ENCODE measurements around the gene MAGEH1. TPM values are rescaled to one million over a fixed set of nuclear protein-coding genes. Genes with fewer than 3 reads are reported as not detected.
A peak's percentile ranks its signal among the peaks of the same experiment; 100 is the strongest.
"Not testable (repeated sequence)": the region's sequence is repeated elsewhere in the genome, so short reads cannot be mapped to it uniquely, and the experiment has no call there.

Gene MAGEH1
- total and polyA plus RNA-seq, 9 of the 15 experiments (the other 6 are each of a cell fraction or from before 2014, with no cell fraction given) = 3.7 to 14.9 (median 8.8) TPM

GRCh38 chrX:55455708-55456107, 3.8 kb downstream of the MAGEH1 start:
- BruUV-seq (replicated peaks) = not testable (repeated sequence)
- intact Hi-C loops (cut with micrococcal nuclease) = loop anchor here (10.0 kb wide), 2 partner anchors 69 to 259 kb away; partner anchors contain the start of gene RRAGB

GRCh38 chrX:55459426-55459825, 7.5 kb downstream of the MAGEH1 start:
- POLR2A ChIA-PET; ATAC-seq; H3K27ac ChIP-seq (ENCODE audit: extremely low read depth, low read depth, low read length); H3K4me3 ChIP-seq; H3K9me3 ChIP-seq (replicated peaks; ENCODE audit: control insufficient read depth, insufficient read depth, low read depth, low read length); CTCF ChIA-PET (ENCODE audit: low intra/inter-chr PET ratio); H3K36me3 ChIP-seq (ENCODE audit: control insufficient read depth, insufficient read depth, low read length); H2AFZ ChIP-seq (ENCODE audit: low read depth, low read length); FAIRE-seq; H3K9ac ChIP-seq (ENCODE audit: insufficient read depth in 1 of 2, low read depth in 2 of 2, low read length in 2 of 2); H4K20me1 ChIP-seq (replicated peaks; ENCODE audit: control insufficient read depth, insufficient read depth, low read length); H3K4me1 ChIP-seq (replicated peaks in 1 of 2; ENCODE audit: control insufficient read depth in 2 of 2, insufficient read depth in 2 of 2, low read length in 2 of 2); H3K27me3 ChIP-seq (ENCODE audit: control insufficient read depth in 2 of 2, insufficient read depth in 2 of 2, low read length in 2 of 2); BruUV-seq (replicated peaks); H3K79me2 ChIP-seq (ENCODE audit: control insufficient read depth, insufficient read depth, low read length); H3K4me2 ChIP-seq (ENCODE audit: insufficient read depth, low read length); DNase-seq (ENCODE audit: extremely low read depth in 1 of 4, low spot score in 3 of 4); in situ Hi-C loops (cut with MboI); H3K9me1 ChIP-seq (ENCODE audit: control insufficient read depth, insufficient read depth, low read length): not testable (repeated sequence)
- intact Hi-C loops (cut with micrococcal nuclease) = loop anchor here (10.0 kb wide), 2 partner anchors 65 to 255 kb away; partner anchors contain the start of gene RRAGB
- no CpG with 5 or more reads among the region's 5 CpGs for WGBS (ENCODE audit: insufficient coverage, low coverage, missing lambda C conversion rate)

More at GRCh38 chrX:55455708-55456107, 3.8 kb downstream of the MAGEH1 start:
- in situ Hi-C loops (cut with MboI); ATAC-seq; DNase-seq (ENCODE audit: extremely low read depth in 1 of 4, low spot score in 3 of 4); H3K9me3 ChIP-seq (replicated peaks; ENCODE audit: control insufficient read depth, insufficient read depth, low read depth, low read length); H3K9ac ChIP-seq (ENCODE audit: insufficient read depth in 1 of 2, low read depth in 2 of 2, low read length in 2 of 2); H3K9me1 ChIP-seq (ENCODE audit: control insufficient read depth, insufficient read depth, low read length); H3K4me3 ChIP-seq; H3K27ac ChIP-seq (ENCODE audit: extremely low read depth, low read depth, low read length); H2AFZ ChIP-seq (ENCODE audit: low read depth, low read length); H3K36me3 ChIP-seq (ENCODE audit: control insufficient read depth, insufficient read depth, low read length); POLR2A ChIA-PET; CTCF ChIA-PET (ENCODE audit: low intra/inter-chr PET ratio); H3K79me2 ChIP-seq (ENCODE audit: control insufficient read depth, insufficient read depth, low read length); H3K4me2 ChIP-seq (ENCODE audit: insufficient read depth, low read length); H4K20me1 ChIP-seq (replicated peaks; ENCODE audit: control insufficient read depth, insufficient read depth, low read length); H3K27me3 ChIP-seq (ENCODE audit: control insufficient read depth in 2 of 2, insufficient read depth in 2 of 2, low read length in 2 of 2); H3K4me1 ChIP-seq (replicated peaks in 1 of 2; ENCODE audit: control insufficient read depth in 2 of 2, insufficient read depth in 2 of 2, low read length in 2 of 2): not testable (repeated sequence)
- WGBS (ENCODE audit: insufficient coverage, low coverage, missing lambda C conversion rate) = no CpG with 5 or more reads among the region's 6 CpGs
- FAIRE-seq = peak; percentile 60

GRCh38 chrX:55459926-55460325, 8.0 kb downstream of the MAGEH1 start:
- H2AFZ ChIP-seq (ENCODE audit: low read depth, low read length); in situ Hi-C loops (cut with MboI); POLR2A ChIA-PET; H3K4me2 ChIP-seq (ENCODE audit: insufficient read depth, low read length); H3K4me1 ChIP-seq (replicated peaks in 1 of 2; ENCODE audit: control insufficient read depth in 2 of 2, insufficient read depth in 2 of 2, low read length in 2 of 2); H3K9ac ChIP-seq (ENCODE audit: insufficient read depth in 1 of 2, low read depth in 2 of 2, low read length in 2 of 2); BruUV-seq (replicated peaks); H3K9me1 ChIP-seq (ENCODE audit: control insufficient read depth, insufficient read depth, low read length); ATAC-seq; H3K4me3 ChIP-seq; CTCF ChIA-PET (ENCODE audit: low intra/inter-chr PET ratio); H4K20me1 ChIP-seq (replicated peaks; ENCODE audit: control insufficient read depth, insufficient read depth, low read length); H3K36me3 ChIP-seq (ENCODE audit: control insufficient read depth, insufficient read depth, low read length); FAIRE-seq; H3K27me3 ChIP-seq (ENCODE audit: control insufficient read depth in 2 of 2, insufficient read depth in 2 of 2, low read length in 2 of 2); H3K79me2 ChIP-seq (ENCODE audit: control insufficient read depth, insufficient read depth, low read length); H3K27ac ChIP-seq (ENCODE audit: extremely low read depth, low read depth, low read length); DNase-seq (ENCODE audit: extremely low read depth in 1 of 4, low spot score in 3 of 4); H3K9me3 ChIP-seq (replicated peaks; ENCODE audit: control insufficient read depth, insufficient read depth, low read depth, low read length): not testable (repeated sequence)
- intact Hi-C loops (cut with micrococcal nuclease) = loop anchor here (10.0 kb wide), 2 partner anchors 65 to 255 kb away; partner anchors contain the start of gene RRAGB
- WGBS (ENCODE audit: insufficient coverage, low coverage, missing lambda C conversion rate) = no CpG with 5 or more reads among the region's 4 CpGs

GRCh38 chrX:55464050-55464449, 12.1 kb downstream of the MAGEH1 start:
- H3K36me3 ChIP-seq (ENCODE audit: control insufficient read depth, insufficient read depth, low read length); BruUV-seq (replicated peaks); H3K4me1 ChIP-seq (replicated peaks in 1 of 2; ENCODE audit: control insufficient read depth in 2 of 2, insufficient read depth in 2 of 2, low read length in 2 of 2); CTCF ChIA-PET (ENCODE audit: low intra/inter-chr PET ratio); H3K4me2 ChIP-seq (ENCODE audit: insufficient read depth, low read length); H3K9me1 ChIP-seq (ENCODE audit: control insufficient read depth, insufficient read depth, low read length); H3K27me3 ChIP-seq (ENCODE audit: control insufficient read depth in 2 of 2, insufficient read depth in 2 of 2, low read length in 2 of 2); intact Hi-C loops (cut with micrococcal nuclease); H2AFZ ChIP-seq (ENCODE audit: low read depth, low read length); H3K9ac ChIP-seq (ENCODE audit: insufficient read depth in 1 of 2, low read depth in 2 of 2, low read length in 2 of 2); H3K27ac ChIP-seq (ENCODE audit: extremely low read depth, low read depth, low read length); H3K9me3 ChIP-seq (replicated peaks; ENCODE audit: control insufficient read depth, insufficient read depth, low read depth, low read length); in situ Hi-C loops (cut with MboI); H3K4me3 ChIP-seq; H4K20me1 ChIP-seq (replicated peaks; ENCODE audit: control insufficient read depth, insufficient read depth, low read length); H3K79me2 ChIP-seq (ENCODE audit: control insufficient read depth, insufficient read depth, low read length); DNase-seq (ENCODE audit: extremely low read depth in 1 of 4, low spot score in 3 of 4); POLR2A ChIA-PET: not testable (repeated sequence)
- peak; percentile 93 for ATAC-seq
- no CpG with 5 or more reads among the region's 5 CpGs for WGBS (ENCODE audit: insufficient coverage, low coverage, missing lambda C conversion rate)
- peak; percentile 79 for FAIRE-seq

Measured in K562 (cell line).